Measurements from ENCODE around the gene RAD51B.

- TF ChIP-seq POLR2AphosphoS5 (IDR thresholded peaks at IDR 0.05) = no peak
- TF ChIP-seq CTCF (IDR thresholded peaks at IDR 0.05) = no peak
- no peak for TF ChIP-seq POLR2A (IDR thresholded peaks at IDR 0.05)
Observed at GRCh38 chr14:68723808-68724268, 904.3 kb downstream of the RAD51B start.
